Measurements from ENCODE around the gene STK17A. TPM values are rescaled to one million over a fixed set of nuclear protein-coding genes. Genes with fewer than 3 reads are reported as not detected.
"Not testable (repeated sequence)": the region's sequence is repeated elsewhere in the genome, so short reads cannot be mapped to it uniquely, and the experiment has no call there.

The STK17A gene
- polyA plus RNA-seq, 4 donors: 15.6 to 26.4 (median 19.9) TPM

- no peak for DNase-seq (ENCODE audit: low read depth in 4 of 4, low spot score in 2 of 4)
Measured at GRCh38 chr7:43593010-43593409, 10.1 kb downstream of the STK17A start.

- DNase-seq (ENCODE audit: low read depth in 4 of 4, low spot score in 2 of 4): no peak
Measured at GRCh38 chr7:43594020-43594419, 11.1 kb downstream of the STK17A start.

DNA sequence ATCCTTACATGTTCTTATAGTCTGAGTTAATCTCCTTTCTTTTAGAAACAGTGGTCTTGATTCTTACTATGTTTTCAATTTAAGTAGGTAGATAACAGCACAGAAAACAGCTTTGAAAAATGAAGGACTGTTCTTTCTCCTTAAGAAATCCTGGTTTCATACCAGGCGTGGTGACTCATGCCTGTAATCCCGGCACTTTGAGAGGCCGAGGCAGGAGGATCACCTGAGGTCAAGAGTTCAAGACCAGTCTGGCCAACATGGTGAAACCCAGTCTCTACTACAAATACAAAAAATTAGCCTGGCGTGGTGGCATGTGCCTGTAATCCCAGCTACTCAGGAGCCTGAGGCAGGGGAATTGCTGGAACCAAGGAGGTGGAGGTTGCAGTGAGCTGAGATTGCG lies 13.5 kb downstream of the STK17A start:
- not testable (repeated sequence) for DNase-seq (ENCODE audit: low read depth in 4 of 4, low spot score in 2 of 4)

- DNase-seq (ENCODE audit: low read depth in 4 of 4, low spot score in 2 of 4): no peak
Measured at GRCh38 chr7:43600056-43600455, 17.1 kb downstream of the STK17A start.

- DNase-seq (ENCODE audit: low read depth in 4 of 4, low spot score in 2 of 4): no peak
Measured at GRCh38 chr7:43602256-43602655, 19.3 kb downstream of the STK17A start.

DNA sequence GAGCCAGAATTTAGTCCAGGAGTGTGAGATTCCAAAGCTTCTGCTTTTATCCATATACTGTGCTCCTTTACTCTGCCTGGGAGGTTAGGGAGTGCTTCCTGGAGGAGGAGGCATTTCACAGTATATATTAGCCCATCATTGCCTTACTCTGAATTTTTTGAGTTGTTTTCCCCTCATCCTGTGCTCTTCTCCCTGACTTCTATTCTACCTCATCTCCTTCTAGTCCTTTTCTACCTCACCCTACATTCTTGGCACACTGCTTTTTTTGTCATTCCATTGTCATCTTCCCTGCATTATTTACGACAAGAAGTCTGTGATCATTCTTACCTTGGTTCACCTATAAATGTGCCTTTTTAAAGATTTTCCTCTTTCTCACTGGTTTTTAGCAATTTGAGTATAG lies 21.3 kb downstream of the STK17A start:
- no peak for DNase-seq (ENCODE audit: low read depth in 4 of 4, low spot score in 2 of 4)

DNA sequence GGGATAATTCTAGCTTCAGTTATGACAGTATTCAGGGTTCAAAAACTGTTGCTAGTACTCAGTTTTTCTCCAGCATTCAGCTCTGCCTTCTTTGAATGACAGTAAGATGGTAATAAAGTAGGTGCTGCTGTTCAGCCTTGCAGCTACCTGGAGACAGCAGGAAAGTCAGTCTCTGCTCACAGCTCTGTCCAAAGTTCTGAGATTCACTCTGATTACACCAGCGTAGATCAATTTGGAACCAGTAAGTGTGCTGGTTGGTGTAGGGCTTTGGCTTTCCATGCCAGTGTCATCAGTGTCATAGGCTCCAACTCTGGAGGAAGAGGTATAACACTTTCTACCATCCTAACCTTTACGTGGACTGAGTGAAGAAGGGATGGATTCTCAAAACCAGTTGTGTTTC lies 26.2 kb downstream of the STK17A start:
- DNase-seq (ENCODE audit: low read depth in 4 of 4, low spot score in 2 of 4): no peak

DNA sequence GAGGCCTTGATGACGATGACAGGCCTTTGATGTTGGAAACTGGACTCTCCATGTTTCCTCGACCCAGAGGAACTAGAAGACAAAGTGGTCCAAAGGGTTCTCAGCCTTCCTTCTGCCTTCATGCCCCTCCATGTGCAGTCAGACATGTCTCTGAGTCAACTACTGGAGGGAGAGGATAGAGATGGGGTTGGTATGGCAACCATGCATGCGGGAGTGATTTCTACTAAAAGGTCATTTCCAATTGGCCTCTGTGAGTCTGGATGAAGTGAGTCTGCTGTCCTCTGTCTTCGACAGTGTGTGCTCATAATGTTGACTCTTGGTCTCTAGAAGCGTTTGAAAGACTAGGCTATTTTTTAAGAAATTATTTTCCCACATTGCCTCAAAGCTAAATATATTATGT lies 29.2 kb downstream of the STK17A start:
- no peak for DNase-seq (ENCODE audit: low read depth in 4 of 4, low spot score in 2 of 4)

- DNase-seq (ENCODE audit: low read depth in 4 of 4, low spot score in 2 of 4): no peak
Measured at GRCh38 chr7:43612599-43613589, 30.0 kb downstream of the STK17A start.

DNA sequence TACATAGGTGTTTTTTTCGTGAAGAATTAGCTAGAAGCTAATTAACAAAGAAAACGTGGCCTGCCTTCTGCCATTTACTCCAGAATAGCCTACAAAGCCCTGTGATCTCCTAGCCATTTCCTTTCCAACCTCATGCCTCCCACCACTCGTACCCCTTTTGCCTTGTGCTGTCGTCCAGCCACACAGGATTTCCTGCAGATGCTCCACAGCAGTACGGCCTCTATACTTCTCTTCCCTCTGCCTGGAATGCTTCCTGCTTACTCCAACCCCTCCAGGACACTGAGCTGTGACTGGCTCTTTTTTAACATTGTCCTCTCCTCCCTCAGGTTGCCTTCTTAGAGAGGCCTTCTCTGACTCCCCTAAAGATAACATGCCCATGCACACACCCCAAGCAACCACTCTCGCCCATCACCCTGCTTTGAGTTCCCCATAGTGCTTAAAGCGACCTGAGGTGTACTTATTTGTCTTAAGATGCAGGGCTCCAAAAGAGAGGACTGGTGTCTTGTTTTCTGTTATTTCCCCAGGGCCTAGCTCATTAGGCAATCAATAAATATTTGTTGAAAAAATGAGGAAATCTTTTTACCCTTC lies 32.7 kb downstream of the STK17A start:
- DNase-seq (ENCODE audit: low read depth in 4 of 4, low spot score in 2 of 4): no peak

DNA sequence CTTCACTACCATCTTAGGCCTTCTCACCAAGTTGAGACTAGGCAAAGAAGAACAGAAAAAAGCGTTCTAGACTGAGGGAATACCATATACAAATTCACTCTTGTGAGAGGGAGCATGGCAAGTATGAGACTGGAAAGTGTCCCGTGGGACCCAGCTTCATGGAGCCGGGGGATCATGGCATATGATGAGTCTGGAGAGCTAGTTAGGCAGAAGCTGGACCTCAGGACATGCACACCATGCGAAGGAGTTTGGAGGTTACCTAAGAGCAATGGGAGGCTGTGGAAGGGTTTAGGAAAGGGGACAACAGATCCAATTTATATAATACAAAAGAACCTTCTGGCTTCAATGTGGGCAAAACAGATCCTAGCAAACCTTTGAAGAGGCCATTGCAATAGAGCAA lies 34.1 kb downstream of the STK17A start:
- DNase-seq (ENCODE audit: low read depth in 4 of 4, low spot score in 2 of 4): no peak

- DNase-seq (ENCODE audit: low read depth in 4 of 4, low spot score in 2 of 4): peak in 2 of 4 donors; percentile 15 to 16
Measured at GRCh38 chr7:43618073-43618472, 35.2 kb downstream of the STK17A start.

DNA sequence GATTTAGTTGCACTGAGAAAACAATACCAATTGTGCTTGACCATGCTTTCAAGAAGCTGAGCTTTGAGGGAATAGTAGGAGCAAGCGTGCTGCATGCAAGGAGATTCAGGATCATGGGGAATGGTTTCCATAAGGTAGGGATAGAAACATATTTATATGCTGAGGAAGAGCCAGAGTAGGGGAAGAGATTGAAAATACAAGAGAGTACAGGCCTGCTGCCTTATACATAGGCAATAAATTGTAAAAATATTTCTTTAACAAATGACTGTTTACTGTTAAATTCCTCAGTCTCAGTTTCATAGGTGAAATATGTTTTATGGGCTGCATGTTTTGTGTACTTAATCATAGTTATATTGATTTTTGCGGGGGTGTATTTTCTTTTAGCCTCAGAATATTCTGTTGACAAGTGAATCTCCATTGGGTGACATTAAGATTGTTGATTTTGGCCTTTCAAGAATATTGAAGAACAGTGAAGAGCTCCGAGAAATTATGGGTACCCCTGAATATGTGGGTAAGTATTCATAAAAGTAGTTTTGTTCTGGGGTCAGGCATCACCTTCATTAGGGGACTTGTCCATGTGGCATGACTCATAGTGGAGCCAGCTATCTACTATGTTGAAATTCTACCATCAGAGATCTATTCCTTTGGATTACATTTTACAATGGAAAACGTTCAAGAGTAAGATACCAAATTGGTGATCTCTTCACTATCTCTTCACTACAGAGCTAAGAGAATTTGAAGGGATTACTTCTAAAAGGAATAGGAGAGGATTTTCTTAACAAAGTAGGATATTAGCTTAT lies 36.5 kb downstream of the STK17A start:
- DNase-seq (ENCODE audit: low read depth in 4 of 4, low spot score in 2 of 4): no peak

DNA sequence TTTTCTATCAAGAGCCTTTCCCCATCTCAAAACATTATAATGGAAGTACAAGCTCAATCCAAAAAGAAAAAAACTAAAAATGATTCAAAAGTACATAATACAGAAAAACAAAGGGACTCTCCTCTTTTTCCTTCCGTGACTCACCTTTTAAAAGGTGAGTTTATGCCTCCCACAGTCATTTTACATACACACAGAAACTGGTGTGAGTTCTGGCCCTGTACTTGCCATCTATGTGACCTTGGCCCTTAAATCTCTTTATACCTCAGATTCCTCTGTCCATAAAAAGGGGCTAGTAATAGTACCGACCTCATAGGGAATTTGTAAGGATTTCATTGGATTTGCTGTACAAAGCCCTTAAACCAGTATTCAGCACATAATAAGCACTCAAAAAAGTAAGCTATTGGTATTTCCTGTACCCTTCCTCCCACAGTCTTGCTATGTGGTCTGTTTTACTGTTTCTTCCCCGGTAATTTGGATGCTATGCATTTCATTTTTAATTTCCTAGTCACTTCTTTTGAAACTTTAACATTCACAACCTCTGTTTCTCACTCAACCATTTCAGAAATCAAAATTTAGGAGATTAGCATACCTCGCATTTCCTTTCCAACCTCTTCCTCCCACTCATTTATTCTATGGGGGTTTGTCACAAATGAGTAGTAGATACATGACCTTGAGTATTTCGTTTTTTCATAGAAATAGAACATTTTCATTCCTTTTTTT lies 39.0 kb downstream of the STK17A start:
- DNase-seq (ENCODE audit: low read depth in 4 of 4, low spot score in 2 of 4): no peak

GRCh38 chr7:43624156-43624555 lies 41.2 kb downstream of the STK17A start:
- DNase-seq (ENCODE audit: low read depth in 4 of 4, low spot score in 2 of 4): no peak

DNA sequence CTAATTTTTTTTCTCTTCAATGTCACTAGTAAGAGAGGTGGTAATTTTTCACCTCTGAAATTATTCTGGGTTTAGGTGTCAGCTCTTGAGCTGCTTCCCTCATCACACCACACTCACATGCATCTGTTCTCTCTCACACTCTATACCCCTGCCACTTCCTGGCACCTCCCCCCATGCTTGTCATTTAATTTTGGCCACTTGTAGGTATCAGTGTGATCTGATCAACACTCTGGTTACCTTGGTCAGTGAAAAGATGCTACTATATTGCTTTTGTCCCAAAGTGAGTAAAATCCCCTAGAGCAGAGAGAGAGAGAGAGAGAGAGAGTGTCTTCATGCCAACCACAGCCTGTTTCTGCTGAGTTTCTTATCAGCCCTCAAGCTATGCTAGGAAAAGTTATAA lies 42.5 kb downstream of the STK17A start:
- DNase-seq (ENCODE audit: low read depth in 4 of 4, low spot score in 2 of 4): no peak

GRCh38 chr7:43625980-43626379 lies 43.1 kb downstream of the STK17A start:
- DNase-seq (ENCODE audit: low read depth in 4 of 4, low spot score in 2 of 4): no peak

- DNase-seq (ENCODE audit: low read depth in 4 of 4, low spot score in 2 of 4): no peak
Measured at GRCh38 chr7:43626695-43627094, 43.8 kb downstream of the STK17A start.

- DNase-seq (ENCODE audit: low read depth in 4 of 4, low spot score in 2 of 4): not testable (repeated sequence)
Measured at GRCh38 chr7:43627798-43628197, 44.9 kb downstream of the STK17A start.

DNA sequence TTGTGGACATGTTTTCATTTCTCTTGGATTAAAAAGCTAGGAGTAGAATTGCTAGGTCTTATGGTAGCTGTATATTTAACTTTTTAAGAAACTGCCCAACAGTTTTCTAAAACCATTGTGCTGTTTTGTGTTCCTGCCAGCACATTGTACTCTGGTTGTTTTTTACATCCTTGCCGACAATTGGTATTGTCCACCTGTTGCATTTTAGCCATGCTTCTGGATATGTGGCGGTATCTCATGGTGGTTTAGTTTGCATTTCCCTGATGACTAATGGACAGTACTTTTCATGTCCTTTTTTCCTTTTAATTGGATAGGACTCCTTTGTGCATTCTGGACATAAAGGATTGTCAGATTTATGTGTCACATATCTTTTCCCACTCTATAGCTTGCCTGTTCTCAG lies 45.5 kb downstream of the STK17A start:
- DNase-seq (ENCODE audit: low read depth in 4 of 4, low spot score in 2 of 4): no peak

GRCh38 chr7:43629857-43630256 lies 46.9 kb downstream of the STK17A start:
- no peak for DNase-seq (ENCODE audit: low read depth in 4 of 4, low spot score in 2 of 4)

All from left renal cortex interstitium (tissue), 4 donors.